ENCODE measurements around the gene FAM50B. TPM values are rescaled to one million over a fixed set of nuclear protein-coding genes. Genes with fewer than 3 reads are reported as not detected.

Gene FAM50B
- total and polyA plus RNA-seq, 2 of the 13 experiments (the other 11 are each of a cell fraction or from before 2014, with no cell fraction given) = 0.05 TPM; not detected in 1

GRCh38 chr6:3835055-3835731 lies 14.0 kb upstream of the FAM50B start (continued):
- TF ChIP-seq, protein P1, sequence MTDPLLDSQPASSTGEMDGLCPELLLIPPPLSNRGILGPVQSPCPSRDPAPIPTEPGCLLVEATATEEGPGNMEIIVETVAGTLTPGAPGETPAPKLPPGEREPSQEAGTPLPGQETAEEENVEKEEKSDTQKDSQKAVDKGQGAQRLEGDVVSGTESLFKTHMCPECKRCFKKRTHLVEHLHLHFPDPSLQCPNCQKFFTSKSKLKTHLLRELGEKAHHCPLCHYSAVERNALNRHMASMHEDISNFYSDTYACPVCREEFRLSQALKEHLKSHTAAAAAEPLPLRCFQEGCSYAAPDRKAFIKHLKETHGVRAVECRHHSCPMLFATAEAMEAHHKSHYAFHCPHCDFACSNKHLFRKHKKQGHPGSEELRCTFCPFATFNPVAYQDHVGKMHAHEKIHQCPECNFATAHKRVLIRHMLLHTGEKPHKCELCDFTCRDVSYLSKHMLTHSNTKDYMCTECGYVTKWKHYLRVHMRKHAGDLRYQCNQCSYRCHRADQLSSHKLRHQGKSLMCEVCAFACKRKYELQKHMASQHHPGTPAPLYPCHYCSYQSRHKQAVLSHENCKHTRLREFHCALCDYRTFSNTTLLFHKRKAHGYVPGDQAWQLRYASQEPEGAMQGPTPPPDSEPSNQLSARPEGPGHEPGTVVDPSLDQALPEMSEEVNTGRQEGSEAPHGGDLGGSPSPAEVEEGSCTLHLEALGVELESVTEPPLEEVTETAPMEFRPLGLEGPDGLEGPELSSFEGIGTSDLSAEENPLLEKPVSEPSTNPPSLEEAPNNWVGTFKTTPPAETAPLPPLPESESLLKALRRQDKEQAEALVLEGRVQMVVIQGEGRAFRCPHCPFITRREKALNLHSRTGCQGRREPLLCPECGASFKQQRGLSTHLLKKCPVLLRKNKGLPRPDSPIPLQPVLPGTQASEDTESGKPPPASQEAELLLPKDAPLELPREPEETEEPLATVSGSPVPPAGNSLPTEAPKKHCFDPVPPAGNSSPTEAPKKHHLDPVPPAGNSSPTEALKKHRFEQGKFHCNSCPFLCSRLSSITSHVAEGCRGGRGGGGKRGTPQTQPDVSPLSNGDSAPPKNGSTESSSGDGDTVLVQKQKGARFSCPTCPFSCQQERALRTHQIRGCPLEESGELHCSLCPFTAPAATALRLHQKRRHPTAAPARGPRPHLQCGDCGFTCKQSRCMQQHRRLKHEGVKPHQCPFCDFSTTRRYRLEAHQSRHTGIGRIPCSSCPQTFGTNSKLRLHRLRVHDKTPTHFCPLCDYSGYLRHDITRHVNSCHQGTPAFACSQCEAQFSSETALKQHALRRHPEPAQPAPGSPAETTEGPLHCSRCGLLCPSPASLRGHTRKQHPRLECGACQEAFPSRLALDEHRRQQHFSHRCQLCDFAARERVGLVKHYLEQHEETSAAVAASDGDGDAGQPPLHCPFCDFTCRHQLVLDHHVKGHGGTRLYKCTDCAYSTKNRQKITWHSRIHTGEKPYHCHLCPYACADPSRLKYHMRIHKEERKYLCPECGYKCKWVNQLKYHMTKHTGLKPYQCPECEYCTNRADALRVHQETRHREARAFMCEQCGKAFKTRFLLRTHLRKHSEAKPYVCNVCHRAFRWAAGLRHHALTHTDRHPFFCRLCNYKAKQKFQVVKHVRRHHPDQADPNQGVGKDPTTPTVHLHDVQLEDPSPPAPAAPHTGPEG (CRISPR knock-in tag; IDR thresholded peaks at IDR 0.05) = no peak
- TF ChIP-seq MAZ (IDR thresholded peaks at IDR 0.05; ENCODE audit: borderline replicate concordance, low read depth, low read length) = peak; percentile 41; the same call in 1 of the 2 replicates
- no peak for TF ChIP-seq MAZ (CRISPR knock-in tag; IDR thresholded peaks at IDR 0.05; ENCODE audit: low read depth)
- TF ChIP-seq ASH2L (IDR thresholded peaks at IDR 0.05; ENCODE audit: insufficient read length, low read depth, low read length) = peak; percentile 85
- no peak for TF ChIP-seq HCFC1 (IDR thresholded peaks at IDR 0.05; ENCODE audit: low read depth, low read length)
- peak; percentile 70; the same call in 1 of the 2 replicates for TF ChIP-seq ARNTL (CRISPR knock-in tag; IDR thresholded peaks at IDR 0.05)
- TF ChIP-seq, protein P2, sequence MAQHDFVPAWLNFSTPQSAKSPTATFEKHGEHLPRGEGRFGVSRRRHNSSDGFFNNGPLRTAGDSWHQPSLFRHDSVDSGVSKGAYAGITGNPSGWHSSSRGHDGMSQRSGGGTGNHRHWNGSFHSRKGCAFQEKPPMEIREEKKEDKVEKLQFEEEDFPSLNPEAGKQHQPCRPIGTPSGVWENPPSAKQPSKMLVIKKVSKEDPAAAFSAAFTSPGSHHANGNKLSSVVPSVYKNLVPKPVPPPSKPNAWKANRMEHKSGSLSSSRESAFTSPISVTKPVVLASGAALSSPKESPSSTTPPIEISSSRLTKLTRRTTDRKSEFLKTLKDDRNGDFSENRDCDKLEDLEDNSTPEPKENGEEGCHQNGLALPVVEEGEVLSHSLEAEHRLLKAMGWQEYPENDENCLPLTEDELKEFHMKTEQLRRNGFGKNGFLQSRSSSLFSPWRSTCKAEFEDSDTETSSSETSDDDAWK (CRISPR knock-in tag; IDR thresholded peaks at IDR 0.05) = no peak
- peak; percentile 38; the same call in 1 of the 2 replicates for TF ChIP-seq DR1 (CRISPR knock-in tag; IDR thresholded peaks at IDR 0.05)
- TF ChIP-seq ZNF430 (CRISPR knock-in tag; IDR thresholded peaks at IDR 0.05) = peak; percentile 96; the same call in 1 of the 2 replicates
- peak; percentile 88 for TF ChIP-seq FOXA3 (CRISPR knock-in tag; IDR thresholded peaks at IDR 0.05)
- TF ChIP-seq SMC3 (IDR thresholded peaks at IDR 0.05; ENCODE audit: low read length) = peak; percentile 83
- TF ChIP-seq PHF21A (CRISPR knock-in tag; IDR thresholded peaks at IDR 0.05) = peak; percentile 87
- TF ChIP-seq, protein P3, sequence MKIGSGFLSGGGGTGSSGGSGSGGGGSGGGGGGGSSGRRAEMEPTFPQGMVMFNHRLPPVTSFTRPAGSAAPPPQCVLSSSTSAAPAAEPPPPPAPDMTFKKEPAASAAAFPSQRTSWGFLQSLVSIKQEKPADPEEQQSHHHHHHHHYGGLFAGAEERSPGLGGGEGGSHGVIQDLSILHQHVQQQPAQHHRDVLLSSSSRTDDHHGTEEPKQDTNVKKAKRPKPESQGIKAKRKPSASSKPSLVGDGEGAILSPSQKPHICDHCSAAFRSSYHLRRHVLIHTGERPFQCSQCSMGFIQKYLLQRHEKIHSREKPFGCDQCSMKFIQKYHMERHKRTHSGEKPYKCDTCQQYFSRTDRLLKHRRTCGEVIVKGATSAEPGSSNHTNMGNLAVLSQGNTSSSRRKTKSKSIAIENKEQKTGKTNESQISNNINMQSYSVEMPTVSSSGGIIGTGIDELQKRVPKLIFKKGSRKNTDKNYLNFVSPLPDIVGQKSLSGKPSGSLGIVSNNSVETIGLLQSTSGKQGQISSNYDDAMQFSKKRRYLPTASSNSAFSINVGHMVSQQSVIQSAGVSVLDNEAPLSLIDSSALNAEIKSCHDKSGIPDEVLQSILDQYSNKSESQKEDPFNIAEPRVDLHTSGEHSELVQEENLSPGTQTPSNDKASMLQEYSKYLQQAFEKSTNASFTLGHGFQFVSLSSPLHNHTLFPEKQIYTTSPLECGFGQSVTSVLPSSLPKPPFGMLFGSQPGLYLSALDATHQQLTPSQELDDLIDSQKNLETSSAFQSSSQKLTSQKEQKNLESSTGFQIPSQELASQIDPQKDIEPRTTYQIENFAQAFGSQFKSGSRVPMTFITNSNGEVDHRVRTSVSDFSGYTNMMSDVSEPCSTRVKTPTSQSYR (CRISPR knock-in tag; IDR thresholded peaks at IDR 0.05; ENCODE audit: borderline replicate concordance) = peak; percentile 79; the same call in 1 of the 2 replicates
- TF ChIP-seq MYC (CRISPR knock-in tag; IDR thresholded peaks at IDR 0.05; ENCODE audit: borderline replicate concordance) = peak; percentile 23; the same call in 1 of the 2 replicates
- TF ChIP-seq, protein P4, sequence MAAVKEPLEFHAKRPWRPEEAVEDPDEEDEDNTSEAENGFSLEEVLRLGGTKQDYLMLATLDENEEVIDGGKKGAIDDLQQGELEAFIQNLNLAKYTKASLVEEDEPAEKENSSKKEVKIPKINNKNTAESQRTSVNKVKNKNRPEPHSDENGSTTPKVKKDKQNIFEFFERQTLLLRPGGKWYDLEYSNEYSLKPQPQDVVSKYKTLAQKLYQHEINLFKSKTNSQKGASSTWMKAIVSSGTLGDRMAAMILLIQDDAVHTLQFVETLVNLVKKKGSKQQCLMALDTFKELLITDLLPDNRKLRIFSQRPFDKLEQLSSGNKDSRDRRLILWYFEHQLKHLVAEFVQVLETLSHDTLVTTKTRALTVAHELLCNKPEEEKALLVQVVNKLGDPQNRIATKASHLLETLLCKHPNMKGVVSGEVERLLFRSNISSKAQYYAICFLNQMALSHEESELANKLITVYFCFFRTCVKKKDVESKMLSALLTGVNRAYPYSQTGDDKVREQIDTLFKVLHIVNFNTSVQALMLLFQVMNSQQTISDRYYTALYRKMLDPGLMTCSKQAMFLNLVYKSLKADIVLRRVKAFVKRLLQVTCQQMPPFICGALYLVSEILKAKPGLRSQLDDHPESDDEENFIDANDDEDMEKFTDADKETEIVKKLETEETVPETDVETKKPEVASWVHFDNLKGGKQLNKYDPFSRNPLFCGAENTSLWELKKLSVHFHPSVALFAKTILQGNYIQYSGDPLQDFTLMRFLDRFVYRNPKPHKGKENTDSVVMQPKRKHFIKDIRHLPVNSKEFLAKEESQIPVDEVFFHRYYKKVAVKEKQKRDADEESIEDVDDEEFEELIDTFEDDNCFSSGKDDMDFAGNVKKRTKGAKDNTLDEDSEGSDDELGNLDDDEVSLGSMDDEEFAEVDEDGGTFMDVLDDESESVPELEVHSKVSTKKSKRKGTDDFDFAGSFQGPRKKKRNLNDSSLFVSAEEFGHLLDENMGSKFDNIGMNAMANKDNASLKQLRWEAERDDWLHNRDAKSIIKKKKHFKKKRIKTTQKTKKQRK (IDR thresholded peaks at IDR 0.05; ENCODE audit: low read length) = no peak
- 0 out of 2 replicates have a peak, but pooled peaks have one; percentile 16 for TF ChIP-seq DMAP1 (CRISPR knock-in tag; IDR thresholded peaks at IDR 0.05)

Data from HepG2 (cell line).